Mesenteric fat pad (tissue), 1 donor: ENCODE measurements around the gene EXOSC7. TPM values are rescaled to one million over a fixed set of nuclear protein-coding genes. Genes with fewer than 3 reads are reported as not detected.
A peak's percentile ranks its signal among the peaks of the same experiment; 100 is the strongest.
"Not testable (repeated sequence)": the region's sequence is repeated elsewhere in the genome, so short reads cannot be mapped to it uniquely, and the experiment has no call there.

Source experiments
- DNase-seq: peaks from one replicate; pipeline ENCODE4 v3.0.0-alpha.2; 2020; ENCODE audit warnings: low spot score
- long read RNA-seq: library from polyadenylated mRNA; unstranded; transcript quantifications from one replicate; pipeline ENCODE4 v2.0.0, GENCODE V29; 2020
- total RNA-seq: library from RNA; stranded (reverse); fragmentation: NEBNext Ultra II Directional; extraction: Animal tissue kit (Norgen Biotek cat#: 25700); gene quantifications from one replicate; pipeline ENCODE4 v1.2.1, GENCODE V29; 2021
- donor health status: DM: yes; HTN: yes; CAD: no.

The EXOSC7 gene
- total RNA-seq, result 35.4 TPM
- long read RNA-seq, transcript EXOSC7-210 (9 exons, 1,395 nt), result minor isoform, 18 of 62 reads
- long read RNA-seq, transcript EXOSC7-201 (8 exons, 1,055 nt), result major isoform, 28 of 62 reads
- long read RNA-seq, partial matches to known transcripts, result 5 of 62 reads
- long read RNA-seq, other reads (novel, unspliced or antisense), result 11 of 62 reads

- peak; percentile 94 for DNase-seq
Observed at GRCh38 chr3:44976002-44976815, at the start of gene EXOSC7, which contains the start of gene ZDHHC3. Gene EXOSC7 (plus strand): TSS chr3:44976244. CDS start chr3:44976278, 34 bp downstream. Gene ZDHHC3 (minus strand): TSS chr3:44976174. CDS start chr3:44959436, 16,738 bp downstream.

- no peak for DNase-seq
Observed at GRCh38 chr3:44926921-44927320, 49.1 kb upstream of the EXOSC7 start.

- peak; percentile 87 for DNase-seq
Observed at GRCh38 chr3:44927371-44927770, 48.7 kb upstream of the EXOSC7 start.

GRCh38 chr3:44929782-44930181 is 46.3 kb upstream of the EXOSC7 start:
- peak; percentile 67 for DNase-seq

GRCh38 chr3:44930911-44931310 is 45.1 kb upstream of the EXOSC7 start:
- DNase-seq, result no peak

GRCh38 chr3:44931791-44932190 is 44.3 kb upstream of the EXOSC7 start:
- DNase-seq, result no peak

GRCh38 chr3:44932271-44932670 is 43.8 kb upstream of the EXOSC7 start:
- no peak for DNase-seq

- DNase-seq, result peak; percentile 69
Observed at GRCh38 chr3:44932986-44933944, 42.8 kb upstream of the EXOSC7 start.

- no peak for DNase-seq
Observed at GRCh38 chr3:44939581-44940036, 36.4 kb upstream of the EXOSC7 start.

- DNase-seq, result no peak
Observed at GRCh38 chr3:44942202-44942921, 33.7 kb upstream of the EXOSC7 start.

GRCh38 chr3:44948239-44948638 is 27.8 kb upstream of the EXOSC7 start:
- DNase-seq, result no peak

- not testable (repeated sequence) for DNase-seq
Observed at GRCh38 chr3:44949770-44950169, 26.3 kb upstream of the EXOSC7 start.

GRCh38 chr3:44950275-44950734 is 25.7 kb upstream of the EXOSC7 start:
- DNase-seq, result no peak

GRCh38 chr3:44952689-44953088 is 23.4 kb upstream of the EXOSC7 start:
- DNase-seq, result no peak

- no peak for DNase-seq
Observed at GRCh38 chr3:44954304-44954703, 21.7 kb upstream of the EXOSC7 start.

GRCh38 chr3:44954962-44955361 is 21.1 kb upstream of the EXOSC7 start:
- DNase-seq, result no peak

- no peak for DNase-seq
Observed at GRCh38 chr3:44955917-44956316, 20.1 kb upstream of the EXOSC7 start.

- DNase-seq, result no peak
Observed at GRCh38 chr3:44957986-44958385, 18.1 kb upstream of the EXOSC7 start.

GRCh38 chr3:44958386-44958785 is 17.7 kb upstream of the EXOSC7 start:
- DNase-seq, result no peak

- no peak for DNase-seq
Observed at GRCh38 chr3:44960387-44961026, 15.5 kb upstream of the EXOSC7 start.
